OCI-LY7 (cell line): ENCODE measurements around the gene DBF4. TPM values are rescaled to one million over a fixed set of nuclear protein-coding genes. Genes with fewer than 3 reads are reported as not detected.
"Not testable (repeated sequence)": the region's sequence is repeated elsewhere in the genome, so short reads cannot be mapped to it uniquely, and the experiment has no call there.

Experiments used
- BruUV-seq: library from RNA; stranded (reverse); fragments of 400-500 nt; replicated peaks from 2 replicates; lab custom pipeline; 2021; lab: Mats Ljungman, UMichigan
- CTCF ChIA-PET: fragments of 300-600 bp; sonication (Branson Sonifier 250); formaldehyde crosslinking; loops from one replicate; lab custom pipeline; 2022; ENCODE audit warnings: antibody characterized with exemption; ENCODE audit not compliant: unreplicated experiment; lab: Charles Lee
- POLR2A ChIA-PET: fragments of 300-600 bp; sonication (Branson Sonifier 250); formaldehyde crosslinking; loops from one replicate; lab custom pipeline; 2022; ENCODE audit warnings: antibody characterized with exemption; lab: Charles Lee
- DNase-seq: peaks from one replicate; pipeline ENCODE4 v3.0.0-alpha.2; 2015; ENCODE audit warnings: low spot score
- H2AFZ ChIP-seq: fragments of 200-600 bp; sonication (generic), shearing (Covaris generic); 2 replicates; pipeline ENCODE4 v1.6.1; 2014; ENCODE audit warnings: mild to moderate bottlenecking, antibody characterized with exemption, low read length, moderate library complexity
- H3K27ac ChIP-seq: fragments of 200-600 bp; sonication (generic); 2 replicates; pipeline ENCODE4 v1.5.1; 2014; ENCODE audit warnings: mixed run types, low read depth, mild to moderate bottlenecking, moderate library complexity, low read length, inconsistent platforms; ENCODE audit not compliant: poor library complexity, severe bottlenecking
- H3K36me3 ChIP-seq: fragments of 200-600 bp; sonication (generic); 2 replicates; pipeline ENCODE4 v1.6.1; 2014; ENCODE audit warnings: mild to moderate bottlenecking, antibody characterized with exemption, low read length, moderate library complexity, mixed read lengths; ENCODE audit not compliant: insufficient read depth
- H3K4me1 ChIP-seq: fragments of 200-600 bp; sonication (generic); 2 replicates; pipeline ENCODE4 v1.5.1; 2014; ENCODE audit warnings: mild to moderate bottlenecking, low read length; ENCODE audit not compliant: insufficient read depth, poor library complexity, severe bottlenecking
- H3K4me2 ChIP-seq: fragments of 200-600 bp; sonication (generic); 2 replicates; pipeline ENCODE4 v1.6.1; 2014; ENCODE audit warnings: mild to moderate bottlenecking, low read length
- H3K4me3 ChIP-seq: fragments of 200-600 bp; sonication (generic); 2 replicates; pipeline ENCODE4 v1.5.1; 2014; ENCODE audit warnings: mild to moderate bottlenecking, low read depth, low read length; ENCODE audit not compliant: poor library complexity, severe bottlenecking
- H3K79me2 ChIP-seq: fragments of 200-600 bp; sonication (generic); 2 replicates; pipeline ENCODE4 v1.6.1; 2016; ENCODE audit warnings: low read depth, mild to moderate bottlenecking, low read length, moderate library complexity, mixed read lengths; ENCODE audit not compliant: insufficient read depth
- H3K9me2 ChIP-seq: fragments of 200-600 bp; sonication (generic); 2 replicates; pipeline ENCODE4 v1.6.1; 2016; ENCODE audit warnings: mild to moderate bottlenecking, low read length, mixed read lengths; ENCODE audit not compliant: insufficient read depth
- H3K9me3 ChIP-seq: fragments of 200-600 bp; sonication (generic); 2 replicates; pipeline ENCODE4 v1.6.1; 2014; ENCODE audit warnings: mild to moderate bottlenecking, mixed run types, low read length, mixed read lengths
- H4K20me1 ChIP-seq: fragments of 200-600 bp; sonication (generic); 2 replicates; pipeline ENCODE4 v1.6.1; 2014; ENCODE audit warnings: mild to moderate bottlenecking, antibody characterized with exemption, low read length, moderate library complexity, mixed read lengths; ENCODE audit not compliant: insufficient read depth
- CTCF ChIP-seq: fragments of 200-600 bp; sonication (generic); conservative IDR thresholded peaks from 2 replicates; pipeline ENCODE4 v1.5.1; 2014; ENCODE audit warnings: mild to moderate bottlenecking, antibody characterized with exemption, low read length, moderate library complexity, mixed read lengths
- EZH2phosphoT487 ChIP-seq: fragments of 200-600 bp; sonication (generic); IDR thresholded peaks from 2 replicates; pipeline ENCODE4 v1.6.1; 2018; ENCODE audit warnings: low read depth, borderline replicate concordance, mild to moderate bottlenecking, mixed run types, antibody characterized with exemption, low read length, moderate library complexity, mixed read lengths
- intact Hi-C: fragments of 100-400 bp; cut with micrococcal nuclease; formaldehyde crosslinking; loops from one replicate; pipeline ENCODE4 v1.10.0; 2022; ENCODE audit not compliant: unreplicated experiment
- total RNA-seq, 2 experiments: library from RNA; depleted of rRNA in 1 of 2; stranded (reverse); fragments of >200 nt in 1 of 2; shearing (Covaris generic) in 1 of 2; gene quantifications; 2 replicates each; pipeline ENCODE4 v1.2.3, GENCODE V29; 2014 to 2022

DBF4 gene
- total RNA-seq, 2 experiments from 2014 or later = 95.0 to 99.2 TPM

GRCh38 chr7:87858417-87859100, 17.7 kb upstream of the DBF4 start:
- Histone ChIP-seq H3K27ac (no peak overlapping the region), H3K36me3 (peaks cover 87% of the 10 kb centered on the region), H4K20me1 (no peaks in the 10 kb centered on the region), H3K4me2 (no peak overlapping the region), H3K9me2 (no peaks in the 10 kb centered on the region), H3K4me3 (no peak overlapping the region), H2AFZ (no peak overlapping the region), H3K79me2 (peaks cover 14% of the 10 kb centered on the region; the same call in 1 of the 2 replicates), H3K9me3 (no peaks in the 10 kb centered on the region; the same call in 1 of the 2 replicates), H3K4me1 (no peaks in the 10 kb centered on the region)
- CTCF ChIA-PET = no interaction called here
- POLR2A ChIA-PET = interaction anchor here (0.6 to 1.7 kb wide), 3 partner anchors 9 to 704 kb away, joined by 3 to 4 read pairs (median 4); no protein-coding TSS in a partner anchor
- TF ChIP-seq CTCF (no peak), EZH2phosphoT487 (no peak)
- no peak for DNase-seq
- no TSS peak for BruUV-seq
- intact Hi-C loops = no loop called here

- CTCF ChIA-PET = no interaction called here
- H3K79me2 ChIP-seq = peaks cover 47% of the 10 kb centered on the region
These were observed 10.2 kb upstream of the DBF4 start for GRCh38 chr7:87866089-87866488.

GRCh38 chr7:87866533-87866932, 9.8 kb upstream of the DBF4 start:
- H3K4me3 ChIP-seq, H3K4me2 ChIP-seq, CTCF ChIA-PET, BruUV-seq, DNase-seq, H3K4me1 ChIP-seq, intact Hi-C loops, H2AFZ ChIP-seq, H3K9me2 ChIP-seq, H3K27ac ChIP-seq, H4K20me1 ChIP-seq: not testable (repeated sequence)
- Histone ChIP-seq H3K79me2 (peaks cover 47% of the 10 kb centered on the region), H3K9me3 (peaks cover 49% of the 10 kb centered on the region), H3K36me3 (peaks cover 93% of the 10 kb centered on the region)
- POLR2A ChIA-PET = interaction anchor here (0.9 kb wide), 1 partner anchor 22 kb away, joined by 3 read pairs; no protein-coding TSS in a partner anchor

More at GRCh38 chr7:87866089-87866488, 10.2 kb upstream of the DBF4 start:
- no peak overlapping the region for H3K27ac ChIP-seq
- no peak overlapping the region for H2AFZ ChIP-seq
- no peak for DNase-seq
- intact Hi-C loops = no loop called here
- H3K4me1 ChIP-seq = no peaks in the 10 kb centered on the region
- BruUV-seq = no TSS peak
- H4K20me1 ChIP-seq = no peaks in the 10 kb centered on the region
- H3K9me2 ChIP-seq = no peaks in the 10 kb centered on the region
- TF ChIP-seq EZH2phosphoT487 (no peak), CTCF (no peak)
- no peak overlapping the region for H3K4me3 ChIP-seq
- H3K36me3 ChIP-seq = peaks cover 91% of the 10 kb centered on the region
- H3K9me3 ChIP-seq = peaks cover 44% of the 10 kb centered on the region
- POLR2A ChIA-PET = interaction anchor here (1.8 kb wide), 1 partner anchor 9 kb away, joined by 7 read pairs; the partner anchor contains the start of gene SLC25A40
- H3K4me2 ChIP-seq = no peak overlapping the region
